ENCODE results near the gene ZDHHC11. TPM values are rescaled to one million over a fixed set of nuclear protein-coding genes. Genes with fewer than 3 reads are reported as not detected.
"Not testable (repeated sequence)": the region's sequence is repeated elsewhere in the genome, so short reads cannot be mapped to it uniquely, and the experiment has no call there.

The ZDHHC11 gene
- total RNA-seq, 1 experiment from 2014 or later = 2.1 TPM

DNA sequence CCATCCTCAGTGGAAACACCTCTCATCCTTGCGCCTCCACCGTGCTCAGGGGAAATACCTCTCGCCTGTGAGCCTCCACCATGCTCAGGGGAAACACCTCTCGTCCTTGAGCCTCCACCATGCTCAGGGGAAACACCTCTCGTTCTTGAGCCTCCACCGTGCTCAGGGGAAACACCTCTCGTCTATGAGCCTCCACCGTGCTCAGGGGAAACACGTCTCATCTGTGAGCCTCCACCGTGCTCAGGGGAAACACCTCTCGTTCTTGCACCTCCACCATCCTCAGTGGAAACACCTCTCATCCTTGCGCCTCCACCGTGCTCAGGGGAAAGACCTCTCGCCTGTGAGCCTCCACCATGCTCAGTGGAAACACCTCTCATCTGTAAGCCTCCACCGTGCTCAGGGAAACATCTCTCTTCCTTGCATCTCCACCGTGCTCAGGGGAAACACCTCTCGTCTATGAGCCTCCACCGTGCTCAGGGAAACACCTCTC is 4.1 kb downstream of the ZDHHC11 start:
- DNase-seq; H3K27ac ChIP-seq; H3K36me3 ChIP-seq; H3K27me3 ChIP-seq; H3K4me3 ChIP-seq; H3K4me1 ChIP-seq; H3K9me3 ChIP-seq (replicated peaks): not testable (repeated sequence)

DNA sequence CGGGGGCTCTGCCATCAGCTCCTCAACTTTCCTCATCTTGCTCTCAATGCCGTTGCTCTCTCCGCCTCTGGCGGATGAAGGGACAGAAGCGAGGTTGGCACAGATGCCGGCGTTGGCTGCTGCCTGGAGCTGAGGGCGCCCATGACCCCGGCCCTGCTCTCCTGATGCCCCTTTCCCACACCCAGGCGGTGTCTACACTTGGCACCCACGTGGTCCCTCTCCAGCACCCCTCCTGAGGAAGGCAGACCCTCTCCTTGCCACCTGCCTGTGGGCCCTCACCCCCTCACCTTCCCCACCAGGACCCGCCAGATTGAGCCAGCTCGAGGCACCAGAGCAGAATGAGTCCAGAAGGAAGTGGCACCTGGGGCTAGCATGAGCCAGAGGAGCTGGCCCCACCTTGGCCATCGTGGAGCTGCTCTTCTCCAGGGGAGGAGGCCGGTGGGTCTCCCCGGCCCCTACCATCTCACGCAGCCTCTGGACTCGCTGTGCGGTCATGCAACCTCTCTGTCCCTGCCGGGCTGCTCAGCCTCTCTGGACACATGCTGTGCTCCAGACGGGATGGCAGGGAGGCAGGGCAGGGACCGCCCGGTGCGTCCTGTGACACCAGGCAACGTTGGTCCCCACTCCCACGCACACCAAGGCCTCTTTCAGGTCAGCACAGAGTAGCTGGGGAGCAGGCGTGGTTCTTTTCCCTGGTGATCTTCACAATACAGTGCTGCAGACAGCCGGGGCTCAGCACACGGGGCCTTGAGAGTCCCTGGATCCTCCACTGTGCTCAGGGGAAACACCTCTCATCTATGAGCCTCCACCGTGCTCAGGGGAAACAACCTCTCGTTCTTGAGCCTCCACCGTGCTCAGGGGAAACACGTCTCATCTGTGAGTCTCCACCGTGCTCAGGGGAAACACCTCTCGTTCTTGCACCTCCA is 4.8 kb downstream of the ZDHHC11 start:
- not testable (repeated sequence) for H3K27ac ChIP-seq; DNase-seq; H3K9me3 ChIP-seq (replicated peaks); H3K4me1 ChIP-seq; H3K27me3 ChIP-seq; H3K36me3 ChIP-seq; H3K4me3 ChIP-seq

DNA sequence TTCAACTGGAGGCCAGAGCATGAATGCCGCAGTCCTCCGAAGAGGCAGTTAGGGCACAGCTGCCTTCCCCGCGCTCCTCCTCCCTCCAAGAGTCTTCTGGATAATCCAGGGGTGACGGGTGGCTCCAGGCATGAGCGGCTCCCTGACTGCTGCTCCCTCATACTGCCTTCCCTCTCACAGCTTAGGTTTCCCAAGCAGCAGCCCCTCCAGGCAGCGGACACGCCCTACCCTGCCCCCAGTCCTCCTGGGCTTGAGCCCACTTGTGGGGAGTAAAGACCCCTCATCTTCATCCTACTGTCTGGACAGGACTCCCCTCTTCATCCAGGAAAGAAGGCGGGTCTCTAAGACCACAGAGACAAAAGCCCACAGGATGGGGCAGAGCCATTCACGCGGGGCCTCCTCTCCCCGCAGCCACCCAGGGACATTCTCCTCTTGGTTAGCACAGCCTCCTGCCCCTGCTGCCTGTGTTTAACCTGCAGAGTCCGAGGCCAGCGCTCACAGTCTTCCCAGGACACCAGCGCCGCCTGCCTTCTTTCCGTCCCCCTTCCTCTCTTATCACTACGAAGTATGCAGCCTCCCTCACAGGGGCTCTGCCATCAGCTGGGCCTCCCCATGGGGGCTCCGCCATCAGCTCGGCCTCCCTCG is 5.6 kb downstream of the ZDHHC11 start:
- H3K9me3 ChIP-seq (replicated peaks); H3K4me3 ChIP-seq; DNase-seq; H3K36me3 ChIP-seq; H3K27me3 ChIP-seq; H3K4me1 ChIP-seq; H3K27ac ChIP-seq: not testable (repeated sequence)

DNA sequence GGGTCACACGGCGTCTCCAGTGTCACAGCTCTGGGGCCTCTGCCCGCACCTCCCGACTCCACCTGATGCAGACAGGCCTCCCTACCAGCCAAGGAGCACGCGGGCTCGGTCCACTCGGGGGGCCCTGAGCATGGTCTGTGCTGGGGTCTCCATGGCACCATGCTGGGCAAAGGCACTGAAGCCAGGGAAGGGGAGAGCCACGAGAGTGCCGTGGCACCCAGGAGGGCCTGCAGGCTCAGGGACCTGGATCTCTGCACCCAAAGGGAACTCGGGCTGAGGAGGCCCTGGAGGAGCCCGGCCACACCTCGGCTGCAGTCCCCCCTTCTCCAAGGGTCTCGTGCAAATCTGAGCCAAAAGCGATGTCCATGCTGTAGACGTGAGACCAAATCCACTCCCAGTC is 6.4 kb downstream of the ZDHHC11 start:
- H3K27me3 ChIP-seq; H3K4me1 ChIP-seq; H3K27ac ChIP-seq; H3K9me3 ChIP-seq (replicated peaks); H3K36me3 ChIP-seq; DNase-seq; H3K4me3 ChIP-seq: not testable (repeated sequence)

DNA sequence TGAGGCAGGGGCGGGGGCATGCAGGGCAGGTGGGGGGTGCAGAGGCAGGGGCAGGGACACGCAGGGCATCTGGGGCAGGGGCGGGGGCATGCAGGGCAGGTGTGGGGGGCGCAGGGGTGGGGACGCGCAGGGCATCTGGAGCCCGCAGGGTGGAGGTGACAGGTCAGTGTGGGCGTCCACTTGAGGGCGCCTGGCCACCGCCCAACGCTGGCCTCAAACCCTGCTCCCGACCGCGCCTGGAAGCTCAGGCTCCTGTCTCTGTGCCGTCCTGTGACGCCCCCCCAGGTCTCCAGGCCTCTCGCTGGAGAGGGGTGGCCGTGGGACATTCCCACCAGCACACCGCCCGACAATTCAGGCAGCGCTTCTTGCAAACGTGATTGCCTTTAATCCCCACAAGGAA is 6.9 kb downstream of the ZDHHC11 start:
- DNase-seq = not testable (repeated sequence)

DNA sequence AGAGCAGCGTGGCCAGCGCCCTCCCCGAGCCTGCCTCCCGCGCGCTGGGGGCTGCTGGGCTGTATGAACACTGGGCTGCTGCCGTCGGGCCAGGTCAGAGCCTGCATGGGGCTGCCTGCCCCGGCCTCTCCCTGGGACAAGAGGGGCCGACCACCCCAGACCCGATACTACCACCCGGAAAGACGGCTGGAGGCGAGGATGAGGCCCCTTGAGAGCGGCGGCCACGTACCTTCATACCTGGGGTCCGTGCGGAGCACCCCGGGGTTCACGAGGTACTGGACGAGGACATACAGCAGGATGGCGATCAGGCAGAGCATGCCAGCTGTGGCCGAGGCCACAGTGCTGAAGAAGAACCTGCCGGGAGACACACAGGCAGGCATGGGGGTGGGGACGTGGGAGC is 7.4 kb downstream of the ZDHHC11 start:
- not testable (repeated sequence) for H3K27ac ChIP-seq; H3K27me3 ChIP-seq; H3K4me3 ChIP-seq; H3K36me3 ChIP-seq; DNase-seq; H3K9me3 ChIP-seq (replicated peaks); H3K4me1 ChIP-seq

More for the DNA sequence above, 6.9 kb downstream of the ZDHHC11 start:
- H3K4me3 ChIP-seq; H3K4me1 ChIP-seq; H3K36me3 ChIP-seq; H3K27me3 ChIP-seq; H3K27ac ChIP-seq; H3K9me3 ChIP-seq (replicated peaks): not testable (repeated sequence)

DNA sequence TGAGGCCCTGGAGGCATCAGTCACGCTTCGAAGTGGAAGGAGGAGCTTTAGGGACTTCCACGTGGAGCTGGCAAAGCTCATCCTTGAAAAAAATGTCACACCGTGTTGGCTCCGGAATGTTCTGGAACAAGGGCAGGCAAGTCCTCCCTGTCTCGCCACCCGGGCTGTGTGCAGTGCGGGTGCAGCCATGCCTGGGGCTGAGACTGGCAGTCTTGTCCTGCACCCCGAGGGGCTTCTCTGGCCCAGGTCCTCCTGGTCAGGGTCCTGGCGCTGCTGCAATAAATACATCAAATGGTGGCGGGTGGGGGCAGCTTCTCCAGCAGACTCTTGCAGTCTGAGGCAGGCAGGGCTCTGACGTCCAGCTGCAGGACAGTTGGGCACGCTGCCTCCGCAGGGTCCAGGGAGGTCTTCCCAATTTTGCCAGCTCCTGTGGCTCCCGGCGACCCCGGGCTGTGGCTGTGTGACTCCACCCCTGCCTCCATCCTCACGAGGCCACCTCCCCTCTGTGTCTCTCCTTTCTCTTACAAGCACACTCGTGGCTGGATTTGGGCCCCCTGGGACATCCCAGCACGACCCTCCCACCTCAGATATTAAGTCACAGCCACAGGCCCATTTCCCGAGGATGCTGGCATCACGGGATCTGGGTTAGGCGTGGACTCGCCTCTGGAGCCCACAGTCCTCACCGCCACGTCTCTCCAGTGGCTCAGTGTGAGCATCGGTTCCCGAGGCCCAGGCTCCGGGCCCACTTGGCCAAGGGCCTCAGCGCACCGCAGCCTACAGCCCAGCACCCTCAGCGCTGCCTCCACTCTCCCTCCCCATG is 8.2 kb downstream of the ZDHHC11 start:
- H3K4me3 ChIP-seq; DNase-seq; H3K36me3 ChIP-seq; H3K27me3 ChIP-seq; H3K9me3 ChIP-seq (replicated peaks); H3K4me1 ChIP-seq; H3K27ac ChIP-seq: not testable (repeated sequence)

DNA sequence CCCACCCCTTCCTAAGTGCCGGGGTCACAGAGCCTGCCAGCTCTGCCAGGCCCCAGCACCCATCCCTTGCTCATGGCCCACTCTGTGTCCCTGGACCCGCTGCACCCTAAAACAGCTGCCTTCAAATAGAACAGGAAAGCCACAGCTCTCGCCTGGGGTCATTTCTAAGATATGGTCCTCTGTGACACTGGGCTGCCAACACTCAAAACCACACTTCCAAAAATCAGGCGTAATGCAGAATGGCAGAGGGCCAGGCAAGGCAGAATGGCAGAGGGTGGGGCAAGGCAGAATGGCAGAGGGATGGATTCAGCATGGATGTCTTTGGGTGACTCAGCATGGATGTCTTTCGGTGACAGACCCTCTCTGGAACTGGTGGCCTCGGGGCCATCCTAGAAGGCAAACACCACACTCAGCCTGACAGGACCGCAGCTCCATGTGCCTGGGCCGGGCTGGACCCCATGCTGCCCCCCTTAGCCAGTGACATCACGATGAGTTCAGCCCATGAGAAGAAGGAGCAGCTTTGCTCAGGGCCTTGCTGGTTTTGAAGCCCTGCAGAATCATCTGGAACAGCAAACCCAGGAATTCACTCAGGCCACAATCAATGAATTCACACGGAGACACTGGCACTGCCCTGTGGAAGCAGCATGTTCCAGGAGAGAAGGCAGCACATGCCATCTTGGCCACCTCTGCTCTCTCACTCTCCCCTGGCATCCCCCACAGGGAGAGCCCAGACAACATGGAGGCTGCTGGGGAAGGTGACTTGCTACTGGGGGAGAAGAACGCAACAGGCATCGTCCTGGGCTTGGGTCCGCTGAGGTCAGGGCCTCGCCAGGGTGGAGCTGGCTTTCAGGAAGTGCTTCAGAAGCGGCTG is 9.0 kb downstream of the ZDHHC11 start:
- H3K27ac ChIP-seq; DNase-seq; H3K9me3 ChIP-seq (replicated peaks); H3K36me3 ChIP-seq; H3K27me3 ChIP-seq; H3K4me1 ChIP-seq; H3K4me3 ChIP-seq: not testable (repeated sequence)

DNA sequence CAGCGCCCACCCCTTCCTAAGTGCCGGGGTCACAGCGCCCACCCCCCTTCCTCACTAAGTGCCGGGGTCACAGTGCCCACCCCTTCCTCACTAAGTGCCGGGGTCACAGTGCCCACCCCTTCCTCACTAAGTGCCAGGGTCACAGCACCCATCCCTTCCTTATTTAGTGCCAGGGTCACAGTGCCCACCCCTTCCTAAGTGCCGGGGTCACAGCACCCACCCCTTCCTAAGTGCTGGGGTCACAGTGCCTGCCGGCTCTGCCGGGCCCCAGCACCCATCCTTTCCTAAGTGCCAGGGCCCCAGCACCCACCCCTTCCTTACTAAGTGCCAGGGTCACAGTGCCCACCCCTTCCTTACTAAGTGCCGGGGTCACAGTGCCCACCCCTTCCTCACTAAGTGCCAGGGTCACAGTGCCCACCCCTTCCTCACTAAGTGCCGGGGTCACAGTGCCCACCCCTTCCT is 9.8 kb downstream of the ZDHHC11 start:
- not testable (repeated sequence) for DNase-seq; H3K4me1 ChIP-seq; H3K36me3 ChIP-seq; H3K27me3 ChIP-seq; H3K9me3 ChIP-seq (replicated peaks); H3K27ac ChIP-seq; H3K4me3 ChIP-seq

DNA sequence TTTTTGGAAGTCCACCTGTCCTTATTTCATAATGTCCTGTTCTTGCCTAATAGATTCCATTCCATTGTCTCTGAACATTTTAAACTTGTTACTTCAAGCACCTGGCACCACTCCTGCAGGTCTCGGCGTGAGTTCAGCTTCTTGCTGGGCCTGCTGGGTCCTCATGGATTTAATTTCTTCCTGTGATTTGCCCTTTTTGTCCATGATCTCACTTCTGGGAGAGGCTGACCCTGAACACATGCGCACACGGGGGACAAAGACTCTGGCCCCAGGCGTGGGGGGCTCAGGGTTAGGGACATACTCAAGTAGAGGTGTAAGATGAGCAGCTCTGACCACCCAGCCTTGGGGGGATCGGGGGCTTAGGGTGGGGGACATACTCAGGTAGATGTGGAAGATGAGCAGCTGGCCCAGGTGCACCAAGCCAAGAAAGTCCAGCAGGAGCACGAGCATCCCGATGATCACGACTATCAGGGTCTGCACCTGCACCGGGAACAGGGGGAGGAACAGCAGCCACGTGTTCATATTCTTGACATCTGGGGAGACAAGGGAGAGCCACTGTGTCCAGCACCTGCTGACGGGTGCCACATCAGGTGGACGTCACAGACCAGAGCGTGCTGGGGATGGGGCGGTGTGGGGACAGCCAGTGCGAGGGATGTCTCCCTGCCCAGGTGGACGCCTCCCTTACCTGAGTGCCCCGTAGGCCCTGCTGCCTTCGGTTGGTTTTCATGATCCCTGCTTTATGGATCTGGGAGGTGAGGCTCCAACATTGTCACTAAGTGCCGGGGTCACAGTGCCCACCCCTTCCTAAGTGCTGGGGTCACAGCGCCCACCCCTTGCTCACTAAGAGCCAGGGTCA is 10.4 kb downstream of the ZDHHC11 start:
- not testable (repeated sequence) for DNase-seq; H3K27ac ChIP-seq; H3K4me1 ChIP-seq; H3K36me3 ChIP-seq; H3K4me3 ChIP-seq; H3K9me3 ChIP-seq (replicated peaks); H3K27me3 ChIP-seq

DNA sequence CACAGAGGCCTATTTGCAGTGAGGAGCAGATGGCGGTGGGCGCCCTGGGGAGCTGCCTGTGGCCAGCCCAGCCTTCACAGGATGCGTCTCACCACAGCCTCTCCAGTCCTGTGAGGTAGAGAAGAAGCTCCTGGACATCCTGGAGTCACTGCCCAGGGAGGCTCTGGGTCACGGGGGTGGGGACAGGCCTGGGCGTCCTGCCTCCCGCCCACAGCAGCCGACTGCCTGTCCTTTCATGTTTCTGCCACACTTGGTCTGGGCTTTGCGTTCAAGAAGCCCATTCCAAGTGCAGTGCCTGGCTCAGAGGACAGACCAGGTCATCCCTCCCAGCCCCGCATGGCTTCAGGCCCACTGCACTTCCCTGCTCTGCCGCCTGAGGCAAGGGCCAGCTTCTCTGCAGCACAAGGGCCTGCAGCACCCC is 12.3 kb downstream of the ZDHHC11 start:
- not testable (repeated sequence) for DNase-seq; H3K4me3 ChIP-seq; H3K9me3 ChIP-seq (replicated peaks); H3K27me3 ChIP-seq; H3K27ac ChIP-seq; H3K4me1 ChIP-seq; H3K36me3 ChIP-seq

DNA sequence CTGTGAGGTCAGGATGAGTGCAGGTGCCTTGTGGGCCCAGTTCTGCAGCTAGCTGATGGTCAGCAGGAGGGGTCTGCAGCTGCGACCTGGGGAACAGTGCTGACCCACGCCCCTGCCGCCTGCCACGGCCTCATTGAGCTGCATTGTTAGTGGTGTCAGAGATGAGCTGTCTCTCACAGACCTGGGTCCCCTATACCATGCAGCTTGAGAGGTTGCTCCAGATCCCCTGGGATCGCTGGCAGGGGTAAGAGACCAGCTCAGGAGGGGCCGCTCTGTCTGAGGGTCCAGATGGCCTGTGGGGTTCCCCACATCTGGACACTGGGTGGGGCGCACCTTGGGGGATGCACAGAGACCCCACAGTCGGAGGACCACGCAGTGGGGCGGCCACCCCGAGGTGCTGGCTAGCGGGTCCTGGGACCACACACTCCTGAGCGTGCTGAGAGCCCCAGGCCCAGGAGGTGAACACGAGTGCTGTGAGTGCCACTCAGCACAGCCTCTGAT is 13.1 kb downstream of the ZDHHC11 start:
- not testable (repeated sequence) for H3K9me3 ChIP-seq (replicated peaks); DNase-seq; H3K36me3 ChIP-seq

DNA sequence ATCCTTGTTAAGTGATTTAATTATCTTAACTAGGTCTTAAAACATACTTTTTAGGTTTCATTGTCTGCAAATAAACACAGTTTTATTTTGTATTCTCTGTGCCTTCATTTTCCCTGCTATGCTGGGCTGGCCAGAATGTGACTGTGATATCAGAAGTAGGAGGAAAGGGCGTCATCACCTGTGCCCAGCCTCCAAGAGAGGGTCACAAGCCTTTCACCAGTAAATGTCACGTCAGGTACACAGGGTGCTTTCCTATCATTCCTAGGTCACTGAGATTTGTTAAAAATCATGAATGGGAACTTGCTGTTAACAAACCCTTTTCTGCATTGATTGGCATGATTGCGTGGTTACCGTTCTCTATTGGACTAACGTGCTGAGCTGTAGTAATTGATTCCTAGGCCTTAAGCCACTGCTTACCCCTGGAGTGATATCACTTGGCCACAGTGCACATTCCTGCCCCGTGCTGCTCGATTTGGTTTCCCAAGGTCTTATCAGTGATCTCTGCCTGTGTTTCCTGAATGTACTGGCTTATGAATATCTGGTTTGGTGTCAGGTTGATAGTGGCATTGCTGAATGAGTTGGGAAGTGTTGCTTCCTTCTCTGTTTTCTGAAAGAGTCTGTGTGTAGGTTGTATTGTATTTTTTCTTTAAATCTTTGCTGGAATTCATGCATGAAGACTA is 14.7 kb downstream of the ZDHHC11 start:
- H3K9me3 ChIP-seq (replicated peaks); H3K36me3 ChIP-seq; DNase-seq; H3K4me1 ChIP-seq; H3K4me3 ChIP-seq; H3K27ac ChIP-seq; H3K27me3 ChIP-seq: not testable (repeated sequence)

More for the DNA sequence above, 13.1 kb downstream of the ZDHHC11 start:
- not testable (repeated sequence) for H3K27ac ChIP-seq, H3K4me1 ChIP-seq, H3K4me3 ChIP-seq, H3K27me3 ChIP-seq
